ENCODE data around the gene ATP10B.

Gene ATP10B

GRCh38 chr5:160747987-160748386 is 104.0 kb downstream of the ATP10B start:
- H3K79me1 ChIP-seq (replicated peaks; ENCODE audit: low read length, poor library complexity, severe bottlenecking): no peaks in the 10 kb centered on the region
- WGBS: 79% methylated on average over 9 of the region's 10 CpGs
- H2BK5ac ChIP-seq (ENCODE audit: low read depth, low read length, poor library complexity, severe bottlenecking): no peak overlapping the region
- no peak overlapping the region for H3K4me2 ChIP-seq (ENCODE audit: low read length, poor library complexity, severe bottlenecking)
- no peak overlapping the region for H3K4me3 ChIP-seq (ENCODE audit: insufficient read depth in 1 of 2, low read depth in 1 of 2, low read length in 2 of 2)
- no peak for DNase-seq
- no peak overlapping the region for H3K23ac ChIP-seq (ENCODE audit: low read length in 2 of 2)
- no peak overlapping the region for H3K9ac ChIP-seq (ENCODE audit: low read length)
- H2AK5ac ChIP-seq (ENCODE audit: low read length, severe bottlenecking): no peak overlapping the region
- no peaks in the 10 kb centered on the region for H3K36me3 ChIP-seq (ENCODE audit: control insufficient read depth in 1 of 2, insufficient read depth in 2 of 2, low read depth in 1 of 2, low read length in 2 of 2)
- no peak overlapping the region for H4K91ac ChIP-seq (ENCODE audit: low read length)
- H2AFZ ChIP-seq (ENCODE audit: low read depth, low read length): no peak overlapping the region
- H3K14ac ChIP-seq (ENCODE audit: low read length in 2 of 2): no peak overlapping the region
- H2BK12ac ChIP-seq (ENCODE audit: low read length in 2 of 2): no peak overlapping the region
- no peak overlapping the region for H3K27ac ChIP-seq (ENCODE audit: low read length, poor library complexity, severe bottlenecking)
- H2BK15ac ChIP-seq (ENCODE audit: low read depth, poor library complexity, severe bottlenecking): no peak overlapping the region
- no peak overlapping the region for H3K18ac ChIP-seq (ENCODE audit: low read depth in 1 of 2, low read length in 2 of 2)
- H2BK120ac ChIP-seq (ENCODE audit: low read depth, low read length): no peak overlapping the region
- no peak overlapping the region for H3K4ac ChIP-seq (ENCODE audit: low read depth in 1 of 2, low read length in 2 of 2)
- H3K9me3 ChIP-seq (ENCODE audit: control insufficient read depth, low read length): no peaks in the 10 kb centered on the region
- no peak overlapping the region for H4K8ac ChIP-seq (ENCODE audit: low read length)
- no peaks in the 10 kb centered on the region for H3K27me3 ChIP-seq (ENCODE audit: control insufficient read depth in 1 of 2, insufficient read depth in 1 of 2, low read length in 2 of 2)
- no peaks in the 10 kb centered on the region for H3K4me1 ChIP-seq (ENCODE audit: control insufficient read depth, insufficient read depth, low read depth, low read length)

GRCh38 chr5:160747559-160747958 is 104.5 kb downstream of the ATP10B start:
- H2AK5ac ChIP-seq (ENCODE audit: low read length, severe bottlenecking): no peak overlapping the region
- no peak for DNase-seq
- H3K79me1 ChIP-seq (replicated peaks; ENCODE audit: low read length, poor library complexity, severe bottlenecking): no peaks in the 10 kb centered on the region
- H3K27me3 ChIP-seq (ENCODE audit: control insufficient read depth in 1 of 2, insufficient read depth in 1 of 2, low read length in 2 of 2): no peaks in the 10 kb centered on the region
- H3K4me2 ChIP-seq (ENCODE audit: low read length, poor library complexity, severe bottlenecking): no peak overlapping the region
- no peak overlapping the region for H3K9ac ChIP-seq (ENCODE audit: low read length)
- H2BK15ac ChIP-seq (ENCODE audit: low read depth, poor library complexity, severe bottlenecking): no peak overlapping the region
- no peak overlapping the region for H2AFZ ChIP-seq (ENCODE audit: low read depth, low read length)
- H4K91ac ChIP-seq (ENCODE audit: low read length): no peak overlapping the region
- H3K36me3 ChIP-seq (ENCODE audit: control insufficient read depth in 1 of 2, insufficient read depth in 2 of 2, low read depth in 1 of 2, low read length in 2 of 2): no peaks in the 10 kb centered on the region
- H2BK120ac ChIP-seq (ENCODE audit: low read depth, low read length): no peak overlapping the region
- H3K27ac ChIP-seq (ENCODE audit: low read length, poor library complexity, severe bottlenecking): no peak overlapping the region
- H3K9me3 ChIP-seq (ENCODE audit: control insufficient read depth, low read length): no peaks in the 10 kb centered on the region
- no peak overlapping the region for H3K4ac ChIP-seq (ENCODE audit: low read depth in 1 of 2, low read length in 2 of 2)
- no peaks in the 10 kb centered on the region for H3K4me1 ChIP-seq (ENCODE audit: control insufficient read depth, insufficient read depth, low read depth, low read length)
- 73% methylated on average over 1 of the region's 1 CpG for WGBS
- no peak overlapping the region for H2BK12ac ChIP-seq (ENCODE audit: low read length in 2 of 2)
- no peak overlapping the region for H3K4me3 ChIP-seq (ENCODE audit: insufficient read depth in 1 of 2, low read depth in 1 of 2, low read length in 2 of 2)
- H3K18ac ChIP-seq (ENCODE audit: low read depth in 1 of 2, low read length in 2 of 2): no peak overlapping the region
- no peak overlapping the region for H4K8ac ChIP-seq (ENCODE audit: low read length)
- H3K23ac ChIP-seq (ENCODE audit: low read length in 2 of 2): no peak overlapping the region
- H3K14ac ChIP-seq (ENCODE audit: low read length in 2 of 2): no peak overlapping the region
- no peak overlapping the region for H2BK5ac ChIP-seq (ENCODE audit: low read depth, low read length, poor library complexity, severe bottlenecking)

- no peak overlapping the region for H3K23ac ChIP-seq (ENCODE audit: low read length in 2 of 2)
- H3K36me3 ChIP-seq (ENCODE audit: control insufficient read depth in 1 of 2, insufficient read depth in 2 of 2, low read depth in 1 of 2, low read length in 2 of 2): no peaks in the 10 kb centered on the region
- H3K14ac ChIP-seq (ENCODE audit: low read length in 2 of 2): no peak overlapping the region
- H3K18ac ChIP-seq (ENCODE audit: low read depth in 1 of 2, low read length in 2 of 2): no peak overlapping the region
- no peak overlapping the region for H2BK120ac ChIP-seq (ENCODE audit: low read depth, low read length)
- DNase-seq: no peak
- no peak overlapping the region for H4K8ac ChIP-seq (ENCODE audit: low read length)
- 56% methylated on average over 6 of the region's 7 CpGs for WGBS
- H3K79me1 ChIP-seq (replicated peaks; ENCODE audit: low read length, poor library complexity, severe bottlenecking): no peaks in the 10 kb centered on the region
- H3K9ac ChIP-seq (ENCODE audit: low read length): no peak overlapping the region
- H3K27ac ChIP-seq (ENCODE audit: low read length, poor library complexity, severe bottlenecking): no peak overlapping the region
- H2BK5ac ChIP-seq (ENCODE audit: low read depth, low read length, poor library complexity, severe bottlenecking): no peak overlapping the region
- no peaks in the 10 kb centered on the region for H3K9me3 ChIP-seq (ENCODE audit: control insufficient read depth, low read length)
- no peak overlapping the region for H2BK15ac ChIP-seq (ENCODE audit: low read depth, poor library complexity, severe bottlenecking)
- no peak overlapping the region for H2AFZ ChIP-seq (ENCODE audit: low read depth, low read length)
- H2AK5ac ChIP-seq (ENCODE audit: low read length, severe bottlenecking): no peak overlapping the region
- no peak overlapping the region for H3K4me3 ChIP-seq (ENCODE audit: insufficient read depth in 1 of 2, low read depth in 1 of 2, low read length in 2 of 2)
- no peak overlapping the region for H2BK12ac ChIP-seq (ENCODE audit: low read length in 2 of 2)
- H3K4me2 ChIP-seq (ENCODE audit: low read length, poor library complexity, severe bottlenecking): no peak overlapping the region
- no peaks in the 10 kb centered on the region for H3K27me3 ChIP-seq (ENCODE audit: control insufficient read depth in 1 of 2, insufficient read depth in 1 of 2, low read length in 2 of 2)
- H3K4me1 ChIP-seq (ENCODE audit: control insufficient read depth, insufficient read depth, low read depth, low read length): no peaks in the 10 kb centered on the region
- H4K91ac ChIP-seq (ENCODE audit: low read length): no peak overlapping the region
- no peak overlapping the region for H3K4ac ChIP-seq (ENCODE audit: low read depth in 1 of 2, low read length in 2 of 2)
These were observed 107.5 kb downstream of the ATP10B start for GRCh38 chr5:160744268-160745101.

- Histone ChIP-seq H2AFZ (ENCODE audit: low read depth, low read length) (no peak overlapping the region), H3K27me3 (ENCODE audit: control insufficient read depth in 1 of 2, insufficient read depth in 1 of 2, low read length in 2 of 2) (no peaks in the 10 kb centered on the region), H2BK12ac (ENCODE audit: low read length in 2 of 2) (no peak overlapping the region), H2BK15ac (ENCODE audit: low read depth, poor library complexity, severe bottlenecking) (no peak overlapping the region), H4K91ac (ENCODE audit: low read length) (no peak overlapping the region), H3K14ac (ENCODE audit: low read length in 2 of 2) (no peak overlapping the region), H3K9ac (ENCODE audit: low read length) (no peak overlapping the region), H3K27ac (ENCODE audit: low read length, poor library complexity, severe bottlenecking) (no peak overlapping the region), H4K8ac (ENCODE audit: low read length) (no peak overlapping the region), H3K4me1 (ENCODE audit: control insufficient read depth, insufficient read depth, low read depth, low read length) (no peaks in the 10 kb centered on the region), H2BK5ac (ENCODE audit: low read depth, low read length, poor library complexity, severe bottlenecking) (no peak overlapping the region), H2BK120ac (ENCODE audit: low read depth, low read length) (no peak overlapping the region), H3K4ac (ENCODE audit: low read depth in 1 of 2, low read length in 2 of 2) (no peak overlapping the region), H3K18ac (ENCODE audit: low read depth in 1 of 2, low read length in 2 of 2) (no peak overlapping the region), H3K23ac (ENCODE audit: low read length in 2 of 2) (no peak overlapping the region), H3K9me3 (ENCODE audit: control insufficient read depth, low read length) (no peaks in the 10 kb centered on the region), H3K4me2 (ENCODE audit: low read length, poor library complexity, severe bottlenecking) (no peak overlapping the region), H2AK5ac (ENCODE audit: low read length, severe bottlenecking) (no peak overlapping the region), H3K36me3 (ENCODE audit: control insufficient read depth in 1 of 2, insufficient read depth in 2 of 2, low read depth in 1 of 2, low read length in 2 of 2) (no peaks in the 10 kb centered on the region), H3K4me3 (ENCODE audit: insufficient read depth in 1 of 2, low read depth in 1 of 2, low read length in 2 of 2) (no peak overlapping the region), H3K79me1 (replicated peaks; ENCODE audit: low read length, poor library complexity, severe bottlenecking) (no peaks in the 10 kb centered on the region)
- 88% methylated on average over 1 of the region's 3 CpGs for WGBS
- DNase-seq: no peak
These were observed 109.0 kb downstream of the ATP10B start for GRCh38 chr5:160743027-160743426.

Data from mesenchymal stem cell (in vitro differentiated cells and primary cell).